Common myeloid progenitor, CD34-positive (primary cell): ENCODE data around the gene ISYNA1.

Experiments
- CTCF ChIA-PET: fragments of 350-600 bp; sonication (Branson Sonifier 250); formaldehyde crosslinking; loops from one replicate; lab custom pipeline; 2021; ENCODE audit warnings: antibody characterized with exemption; lab: Charles Lee
- POLR2A ChIA-PET: fragments of 350-600 bp; sonication (Branson Sonifier 250); formaldehyde crosslinking; loops from one replicate; lab custom pipeline; 2021; ENCODE audit warnings: antibody characterized with exemption; lab: Charles Lee
- DNase-seq, 3 donors: peaks; one replicate each; pipeline versions ENCODE4 v3.0.0 to v3.0.0-alpha.2; 2013
- H3K27ac ChIP-seq, 2 experiments: 1 replicate in 1 of 2; 2 replicates in 1 of 2; pipeline ENCODE4 v1.7.0; 2013; ENCODE audit warnings: inconsistent platforms in 2 of 2, low read length in 2 of 2, mild to moderate bottlenecking in 2 of 2, low read depth in 1 of 2, moderate library complexity in 1 of 2; ENCODE audit not compliant: severe bottlenecking in 2 of 2, insufficient read depth in 1 of 2, poor library complexity in 1 of 2
- H3K27me3 ChIP-seq, 5 experiments: replicated peaks in 2 of 5; 1 replicate in 3 of 5; 2 replicates in 2 of 5; pipeline versions ENCODE4 v1.6.1 to v1.7.0; 2013; ENCODE audit warnings: low read length in 4 of 5, mild to moderate bottlenecking in 2 of 5, moderate library complexity in 2 of 5, inconsistent platforms in 1 of 5; ENCODE audit not compliant: insufficient read depth in 5 of 5, control insufficient read depth in 4 of 5
- H3K36me3 ChIP-seq, 4 experiments: 1 replicate in 2 of 4; 2 replicates in 2 of 4; pipeline versions ENCODE4 v1.6.1 to v1.7.0; 2013; ENCODE audit warnings: low read length in 3 of 4, control low read depth in 1 of 4, mild to moderate bottlenecking in 1 of 4; ENCODE audit not compliant: control insufficient read depth in 4 of 4, insufficient read depth in 4 of 4
- H3K4me1 ChIP-seq, 4 experiments: 1 replicate in 3 of 4; 2 replicates in 1 of 4; pipeline versions ENCODE4 v1.6.1 to v1.7.1; 2013; ENCODE audit warnings: low read length in 3 of 4, mild to moderate bottlenecking in 3 of 4, control low read depth in 1 of 4, inconsistent platforms in 1 of 4, moderate library complexity in 1 of 4; ENCODE audit not compliant: control insufficient read depth in 4 of 4, insufficient read depth in 4 of 4; ENCODE audit errors: control extremely low read depth in 1 of 4
- H3K4me3 ChIP-seq, 7 experiments: 1 replicate in 4 of 7; 2 replicates in 3 of 7; pipeline versions ENCODE4 v1.5.1 to v1.7.0; 2013; ENCODE audit warnings: mild to moderate bottlenecking in 7 of 7, low read length in 6 of 7, moderate library complexity in 6 of 7, inconsistent platforms in 2 of 7, low read depth in 2 of 7, control low read depth in 1 of 7; ENCODE audit not compliant: insufficient read depth in 4 of 7, control insufficient read depth in 1 of 7; ENCODE audit errors: extremely low read depth in 1 of 7
- H3K9me3 ChIP-seq, 5 experiments: 1 replicate in 4 of 5; 2 replicates in 1 of 5; pipeline versions ENCODE4 v1.6.1 to v1.7.1; 2013; ENCODE audit warnings: low read length in 4 of 5, mild to moderate bottlenecking in 2 of 5, inconsistent platforms in 1 of 5, low read depth in 1 of 5, moderate library complexity in 1 of 5; ENCODE audit not compliant: control insufficient read depth in 4 of 5, insufficient read depth in 2 of 5; ENCODE audit errors: control extremely low read depth in 1 of 5
- WGBS: methylation state at CpG from one replicate; pipeline ENCODE4 v1.1.5; 2013; ENCODE audit not compliant: insufficient coverage; 5-methylcytosine and 5-hydroxymethylcytosine counted together

The ISYNA1 gene

DNA sequence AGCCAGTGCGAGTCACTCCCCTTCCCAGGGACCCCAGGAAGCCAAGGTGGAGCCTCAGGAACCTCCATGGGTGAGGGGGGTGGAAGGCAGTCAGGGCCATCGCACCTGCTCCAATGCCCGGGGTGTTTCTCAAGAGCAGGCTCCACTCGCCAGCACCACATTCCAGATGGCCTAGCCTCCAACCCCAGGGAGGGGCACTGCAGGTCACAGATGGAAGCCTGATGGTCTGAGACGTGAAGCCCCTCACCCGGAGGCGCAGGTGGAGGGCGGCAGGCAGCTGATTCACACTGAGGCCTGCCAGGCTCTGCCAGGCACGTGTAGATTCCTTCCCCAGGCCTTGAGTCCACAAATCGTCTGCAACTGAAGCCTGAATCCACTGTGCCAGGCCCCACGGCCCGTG, 23.0 kb upstream of the ISYNA1 start:
- CTCF ChIA-PET: interaction anchor here (1.0 to 11.2 kb wide), 4 partner anchors 12 to 47 kb away, joined by 3 to 109 read pairs (median 6); no protein-coding TSS in a partner anchor
- Histone ChIP-seq H3K9me3 (no peaks in the 10 kb centered on the region), H3K4me1 (peaks cover 0 to 23% (median 19%) of the 10 kb centered on the region in 4 experiments), H3K27ac (no peak overlapping the region), H3K36me3 (peaks cover 2 to 76% (median 39%) of the 10 kb centered on the region in 4 experiments), H3K27me3 (no peaks in the 10 kb centered on the region), H3K4me3 (no peak overlapping the region)
- no peak for DNase-seq
- POLR2A ChIA-PET: no interaction called here
- WGBS: 95% methylated on average over 11 of the region's 12 CpGs

DNA sequence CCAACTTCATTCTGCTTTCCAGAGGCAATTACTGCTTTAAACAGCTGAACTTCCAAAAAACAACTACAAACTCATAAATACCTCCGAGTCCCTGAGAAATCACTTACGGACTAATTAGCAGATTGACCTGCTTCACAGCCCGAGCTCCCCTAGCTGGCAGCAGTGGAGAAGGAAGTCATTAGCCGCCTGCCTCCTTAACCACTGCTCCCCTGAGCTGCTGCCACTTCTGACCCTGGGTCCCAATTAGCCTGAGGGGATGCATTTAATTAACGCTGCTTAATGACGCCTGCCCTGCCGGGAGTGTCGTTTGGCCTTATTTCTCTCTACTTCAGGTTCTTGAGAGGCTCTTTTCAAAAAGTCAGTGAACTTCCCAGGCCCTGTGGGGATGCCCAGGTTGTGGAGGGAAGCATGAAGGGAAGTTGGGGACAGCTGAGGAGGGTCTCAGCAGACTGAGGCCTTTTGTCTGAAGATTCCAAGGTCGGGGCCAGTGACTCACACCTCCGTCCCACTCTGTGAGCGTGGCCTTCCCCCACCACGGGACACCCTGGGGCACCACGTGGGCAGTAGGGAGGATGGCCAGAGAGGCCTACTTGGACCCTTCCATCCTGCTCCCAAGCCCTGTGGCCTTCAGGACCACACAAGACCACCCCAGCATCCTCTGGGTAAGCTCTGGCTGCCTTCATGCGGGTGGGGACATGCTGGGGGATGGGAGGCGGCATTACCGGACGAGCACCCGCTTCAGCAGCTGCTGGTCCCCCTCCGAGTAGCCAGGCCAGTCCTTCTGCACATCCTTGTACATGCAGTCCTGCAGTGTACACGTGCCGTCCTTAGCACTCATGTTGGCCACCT, 19.8 kb upstream of the ISYNA1 start:
- Histone ChIP-seq H3K4me1 (no peaks in the 10 kb centered on the region), H3K9me3 (no peaks in the 10 kb centered on the region), H3K27me3 (no peaks in the 10 kb centered on the region), H3K27ac (no peak overlapping the region), H3K36me3 (peaks cover 2 to 61% (median 41%) of the 10 kb centered on the region in 4 experiments), H3K4me3 (no peak overlapping the region)
- POLR2A ChIA-PET: no interaction called here
- no peak for DNase-seq
- WGBS: 97% methylated on average over 20 of the region's 21 CpGs
- CTCF ChIA-PET: interaction anchor here (0.6 to 11.2 kb wide), 6 partner anchors 9 to 463 kb away, joined by 3 to 109 read pairs (median 3); no protein-coding TSS in a partner anchor

GRCh38 chr19:18456974-18457373, 19.0 kb upstream of the ISYNA1 start:
- H3K36me3 ChIP-seq: peaks cover 5 to 64% (median 45%) of the 10 kb centered on the region in 4 experiments

DNA sequence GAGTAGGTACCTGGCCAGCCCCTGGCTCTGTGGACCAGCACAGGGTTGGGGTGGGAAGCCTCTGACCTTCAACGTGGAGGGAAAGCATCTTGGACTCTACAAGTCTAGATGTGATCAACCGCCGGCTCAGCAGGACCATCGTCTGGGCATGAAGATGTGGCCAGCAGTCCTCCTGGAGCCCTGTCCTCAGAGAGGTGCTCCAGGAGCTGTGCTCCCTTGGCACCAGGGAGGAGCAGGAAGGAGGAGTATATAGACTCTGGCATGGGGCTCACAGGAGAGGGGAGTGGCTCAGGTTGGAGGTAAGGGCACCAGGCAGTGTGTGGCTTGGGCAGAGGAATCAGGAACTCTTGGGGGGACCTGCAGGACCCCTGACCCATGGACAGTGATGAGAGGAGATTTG, 18.3 kb upstream of the ISYNA1 start:
- no CpG with 5 or more reads among the region's 4 CpGs for WGBS
- no peak overlapping the region for H3K27ac ChIP-seq
- CTCF ChIA-PET: interaction anchor here (11.2 kb wide), 1 partner anchor 7 kb away, joined by 109 read pairs; no protein-coding TSS in a partner anchor
- no peak overlapping the region for H3K4me3 ChIP-seq
- no peaks in the 10 kb centered on the region for H3K9me3 ChIP-seq
- no peak for DNase-seq
- POLR2A ChIA-PET: no interaction called here
- no peaks in the 10 kb centered on the region for H3K4me1 ChIP-seq
- peaks cover 5 to 66% (median 44%) of the 10 kb centered on the region in 4 experiments for H3K36me3 ChIP-seq
- H3K27me3 ChIP-seq: no peaks in the 10 kb centered on the region

More at GRCh38 chr19:18456974-18457373, 19.0 kb upstream of the ISYNA1 start:
- ChIA-PET CTCF (interaction anchor here (1.1 to 11.2 kb wide), 4 partner anchors 8 to 50 kb away, joined by 3 to 109 read pairs (median 8); no protein-coding TSS in a partner anchor), POLR2A (no interaction called here)
- DNase-seq: no peak
- 95% methylated on average over 4 of the region's 9 CpGs for WGBS
- H3K9me3 ChIP-seq: no peaks in the 10 kb centered on the region
- H3K27me3 ChIP-seq: no peaks in the 10 kb centered on the region
- H3K4me3 ChIP-seq: no peak overlapping the region
- no peak overlapping the region for H3K27ac ChIP-seq
- no peaks in the 10 kb centered on the region for H3K4me1 ChIP-seq

DNA sequence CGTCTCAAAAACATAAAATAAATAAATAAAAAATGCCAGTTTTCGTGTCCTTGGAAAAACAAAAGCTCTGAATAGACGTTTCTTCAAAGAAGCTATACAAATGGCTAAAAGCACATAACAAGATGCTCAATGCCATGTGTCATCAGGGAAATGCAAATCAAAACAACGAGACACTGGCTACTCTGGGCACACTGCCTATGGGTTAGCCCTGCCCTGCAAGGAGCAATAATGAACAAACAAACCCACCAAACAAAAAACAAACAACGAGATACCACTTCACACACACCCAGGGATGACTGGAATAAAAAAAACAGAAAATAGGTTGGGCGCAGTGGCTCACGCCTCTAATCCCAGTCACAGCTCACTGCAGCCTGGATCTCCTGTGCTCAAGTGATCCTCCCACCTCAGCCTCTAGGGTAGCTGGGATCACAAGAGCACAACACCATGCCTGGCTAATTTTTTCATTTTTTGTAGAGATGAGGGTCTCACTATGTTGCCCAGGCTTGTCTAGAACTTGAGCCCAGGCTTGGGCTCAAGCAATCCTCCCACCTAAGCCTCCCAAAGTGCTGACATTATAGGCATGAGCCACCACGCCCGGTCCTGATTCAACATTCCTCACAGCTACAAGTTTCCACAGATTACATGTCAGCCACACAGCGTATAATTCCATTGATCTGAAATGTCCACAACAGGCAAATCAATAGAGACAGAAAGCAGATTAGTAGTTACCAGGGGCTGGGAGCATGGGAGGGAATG, 15.5 kb upstream of the ISYNA1 start:
- DNase-seq: no peak
- CTCF ChIA-PET: interaction anchor here (0.8 to 10.7 kb wide), 7 partner anchors 8 to 391 kb away, joined by 3 to 109 read pairs (median 4); no protein-coding TSS in a partner anchor
- no peak overlapping the region for H3K4me3 ChIP-seq
- peaks cover 11 to 65% (median 40%) of the 10 kb centered on the region in 4 experiments for H3K36me3 ChIP-seq
- no peaks in the 10 kb centered on the region for H3K27me3 ChIP-seq
- H3K4me1 ChIP-seq: peaks cover 0 to 3% (median 0%) of the 10 kb centered on the region in 4 experiments
- no peak overlapping the region for H3K27ac ChIP-seq
- POLR2A ChIA-PET: no interaction called here
- no peaks in the 10 kb centered on the region for H3K9me3 ChIP-seq
- 92% methylated on average over 6 of the region's 10 CpGs for WGBS

- Histone ChIP-seq H3K4me1 (peaks cover 0 to 3% (median 0%) of the 10 kb centered on the region in 4 experiments), H3K36me3 (peaks cover 11 to 64% (median 41%) of the 10 kb centered on the region in 4 experiments), H3K9me3 (no peaks in the 10 kb centered on the region), H3K4me3 (no peak overlapping the region), H3K27ac (no peak overlapping the region), H3K27me3 (no peaks in the 10 kb centered on the region)
- ChIA-PET POLR2A (no interaction called here), CTCF (interaction anchor here (1.0 to 10.7 kb wide), 8 partner anchors 9 to 395 kb away, joined by 3 to 109 read pairs (median 4); no protein-coding TSS in a partner anchor)
- 97% methylated on average over 3 of the region's 3 CpGs for WGBS
- no peak for DNase-seq
These were observed 14.5 kb upstream of the ISYNA1 start for GRCh38 chr19:18452386-18452785.
